Activated CD8-positive, alpha-beta T cell treated with anti-CD3 and anti-CD28 coated beads for 36 hours (primary cell): ENCODE results near the gene STIL. TPM values are rescaled to one million over a fixed set of nuclear protein-coding genes. Genes with fewer than 3 reads are reported as not detected.

Experiments
- ATAC-seq: fragments of 200-7000 bp; cut with Tn5 transposase; one replicate; pipeline ENCODE4 v1.10.0; 2021; ENCODE audit warnings: mild to moderate bottlenecking, moderate library complexity
- CTCF ChIA-PET: fragments of 350-600 bp; sonication (Branson Sonifier 250); formaldehyde crosslinking; loops from one replicate; lab custom pipeline; 2021; ENCODE audit warnings: antibody characterized with exemption; lab: Charles Lee
- POLR2A ChIA-PET: fragments of 350-600 bp; sonication (Branson Sonifier 250); formaldehyde crosslinking; loops from one replicate; lab custom pipeline; 2021; ENCODE audit warnings: antibody characterized with exemption; lab: Charles Lee
- DNase-seq: peaks from one replicate; pipeline ENCODE4 v3.0.0-alpha.2; 2020
- H3K27ac Mint-ChIP-seq: one replicate; pipeline ENCODE4 v1.8.0; 2021; ENCODE audit warnings: mild to moderate bottlenecking, mixed read lengths
- H3K27me3 Mint-ChIP-seq: one replicate; pipeline ENCODE4 v1.8.0; 2021; ENCODE audit warnings: mixed read lengths
- H3K36me3 Mint-ChIP-seq: one replicate; pipeline ENCODE4 v1.8.0; 2021; ENCODE audit warnings: low read depth, mixed read lengths
- H3K4me1 Mint-ChIP-seq: one replicate; pipeline ENCODE4 v1.8.0; 2021; ENCODE audit warnings: low read depth, mixed read lengths
- H3K4me3 Mint-ChIP-seq: one replicate; pipeline ENCODE4 v1.8.0; 2021; ENCODE audit warnings: mild to moderate bottlenecking, moderate library complexity, mixed read lengths
- H3K9me3 Mint-ChIP-seq: one replicate; pipeline ENCODE4 v1.8.0; 2021; ENCODE audit warnings: mixed read lengths
- intact Hi-C: fragments of 100-400 bp; cut with micrococcal nuclease; formaldehyde crosslinking; loops from one replicate; pipeline ENCODE4 v1.10.0; 2022
- total RNA-seq, 2 experiments: library from RNA; stranded (reverse); gene quantifications; one replicate each; pipeline ENCODE4 v1.2.3, GENCODE V29; 2021
- TF ChIP-seq, protein P1 (sequence below): fragments of 200-600 bp; IDR thresholded peaks from one replicate; pipeline ENCODE4 v1.8.0; 2022; ENCODE audit warnings: antibody characterized with exemption, mild to moderate bottlenecking

Gene STIL
- total RNA-seq, 2 experiments from 2014 or later: 22.8 to 24.5 TPM

GRCh38 chr1:47252369-47252768 is 61.6 kb downstream of the STIL start:
- Mint-ChIP-seq H3K27ac (no peak overlapping the region), H3K27me3 (no peaks in the 10 kb centered on the region), H3K4me3 (no peak overlapping the region), H3K9me3 (no peaks in the 10 kb centered on the region), H3K4me1 (no peaks in the 10 kb centered on the region), H3K36me3 (peaks cover 2% of the 10 kb centered on the region)
- ATAC-seq: no peak
- CTCF ChIA-PET: interaction anchor here (1.2 to 3.6 kb wide), 4 partner anchors 10 to 77 kb away, joined by 3 to 25 read pairs (median 4); no protein-coding TSS in a partner anchor
- POLR2A ChIA-PET: interaction anchor here (1.0 to 1.1 kb wide), 2 partner anchors 11 to 17 kb away, joined by 3 read pairs; no protein-coding TSS in a partner anchor
- no peak for DNase-seq
- intact Hi-C loops: no loop called here
- TF ChIP-seq, protein P1, sequence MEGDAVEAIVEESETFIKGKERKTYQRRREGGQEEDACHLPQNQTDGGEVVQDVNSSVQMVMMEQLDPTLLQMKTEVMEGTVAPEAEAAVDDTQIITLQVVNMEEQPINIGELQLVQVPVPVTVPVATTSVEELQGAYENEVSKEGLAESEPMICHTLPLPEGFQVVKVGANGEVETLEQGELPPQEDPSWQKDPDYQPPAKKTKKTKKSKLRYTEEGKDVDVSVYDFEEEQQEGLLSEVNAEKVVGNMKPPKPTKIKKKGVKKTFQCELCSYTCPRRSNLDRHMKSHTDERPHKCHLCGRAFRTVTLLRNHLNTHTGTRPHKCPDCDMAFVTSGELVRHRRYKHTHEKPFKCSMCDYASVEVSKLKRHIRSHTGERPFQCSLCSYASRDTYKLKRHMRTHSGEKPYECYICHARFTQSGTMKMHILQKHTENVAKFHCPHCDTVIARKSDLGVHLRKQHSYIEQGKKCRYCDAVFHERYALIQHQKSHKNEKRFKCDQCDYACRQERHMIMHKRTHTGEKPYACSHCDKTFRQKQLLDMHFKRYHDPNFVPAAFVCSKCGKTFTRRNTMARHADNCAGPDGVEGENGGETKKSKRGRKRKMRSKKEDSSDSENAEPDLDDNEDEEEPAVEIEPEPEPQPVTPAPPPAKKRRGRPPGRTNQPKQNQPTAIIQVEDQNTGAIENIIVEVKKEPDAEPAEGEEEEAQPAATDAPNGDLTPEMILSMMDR: no peak

- POLR2A ChIA-PET: no interaction called here
- CTCF ChIA-PET: interaction anchor here (1.8 kb wide), 1 partner anchor 55 kb away, joined by 3 read pairs; no protein-coding TSS in a partner anchor
- Mint-ChIP-seq H3K27ac (no peak overlapping the region), H3K9me3 (no peaks in the 10 kb centered on the region), H3K27me3 (peaks cover 6% of the 10 kb centered on the region), H3K36me3 (peaks cover 2% of the 10 kb centered on the region), H3K4me1 (no peaks in the 10 kb centered on the region), H3K4me3 (no peak overlapping the region)
- no peak for DNase-seq
- intact Hi-C loops: no loop called here
- ATAC-seq: no peak
- TF ChIP-seq, protein P1: no peak
These were observed 64.2 kb downstream of the STIL start for GRCh38 chr1:47249755-47250154.

DNA sequence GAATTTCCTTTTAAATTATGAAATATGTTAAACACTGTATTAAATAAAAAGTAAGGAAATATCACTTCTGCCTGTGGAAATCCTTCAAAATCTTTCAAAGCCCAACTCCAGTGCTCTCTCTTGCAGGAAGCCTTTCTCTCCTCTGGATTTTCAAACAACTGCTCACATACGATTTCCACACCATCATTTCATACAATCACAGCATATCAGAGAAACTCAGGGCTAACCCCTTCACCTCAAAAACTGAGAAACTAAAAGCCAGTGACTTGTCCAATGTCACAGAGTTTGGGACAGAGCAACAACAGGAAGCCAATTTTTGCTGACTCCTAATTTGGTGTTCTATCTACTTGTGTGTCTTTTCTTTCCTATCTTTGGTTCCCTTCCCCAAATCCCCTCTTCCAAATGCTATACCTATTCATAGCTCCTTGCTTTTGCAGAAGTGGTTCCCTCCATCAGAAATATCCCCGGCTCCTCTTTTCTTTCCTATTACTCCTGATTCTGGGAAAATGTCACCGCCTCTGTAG is 69.5 kb downstream of the STIL start:
- ATAC-seq: no peak
- H3K4me3 Mint-ChIP-seq: no peak overlapping the region
- TF ChIP-seq, protein P1: no peak
- no peaks in the 10 kb centered on the region for H3K4me1 Mint-ChIP-seq
- H3K9me3 Mint-ChIP-seq: no peaks in the 10 kb centered on the region
- intact Hi-C loops: no loop called here
- ChIA-PET POLR2A (no interaction called here), CTCF (interaction anchor here (1.6 to 1.8 kb wide), 2 partner anchors 19 to 65 kb away, joined by 4 to 8 read pairs; no protein-coding TSS in a partner anchor)
- H3K36me3 Mint-ChIP-seq: no peaks in the 10 kb centered on the region
- H3K27ac Mint-ChIP-seq: no peak overlapping the region
- no peak for DNase-seq
- H3K27me3 Mint-ChIP-seq: peaks cover 21% of the 10 kb centered on the region

GRCh38 chr1:47243910-47244309 is 70.0 kb downstream of the STIL start:
- ChIA-PET POLR2A (no interaction called here), CTCF (no interaction called here)
- TF ChIP-seq, protein P1: no peak
- intact Hi-C loops: no loop called here
- DNase-seq (no peak), ATAC-seq (no peak)
- H3K4me1 Mint-ChIP-seq: no peaks in the 10 kb centered on the region
- no peak overlapping the region for H3K27ac Mint-ChIP-seq
- H3K4me3 Mint-ChIP-seq: no peak overlapping the region
- no peaks in the 10 kb centered on the region for H3K9me3 Mint-ChIP-seq
- no peaks in the 10 kb centered on the region for H3K36me3 Mint-ChIP-seq
- peaks cover 24% of the 10 kb centered on the region for H3K27me3 Mint-ChIP-seq
